ENCODE data around the gene ASTN2. TPM values are rescaled to one million over a fixed set of nuclear protein-coding genes. Genes with fewer than 3 reads are reported as not detected.

Gene ASTN2
- total and polyA plus RNA-seq, 10 donors = 0.87 to 6.1 (median 3.7) TPM

- no peaks in the 10 kb centered on the region for H3K36me3 ChIP-seq
- no peaks in the 10 kb centered on the region for H3K4me1 ChIP-seq
- TF ChIP-seq CTCF (IDR thresholded peaks at IDR 0.05 in 8 of 11, conservative IDR thresholded peaks at IDR 0.05 in 3 of 11) (no peak), POLR2AphosphoS5 (IDR thresholded peaks at IDR 0.05) (no peak), POLR2A (IDR thresholded peaks at IDR 0.05) (no peak)
- 73 to 95% (median 83%) methylated on average over 3 of the region's 3 CpGs for WGBS, 5 donors
- intact Hi-C loops (cut with DNase I; ENCODE audit: low total_unique reads) = no loop called here
- DNase-seq = no peak
- H3K27me3 ChIP-seq (replicated peaks in 1 of 7) = no peaks in the 10 kb centered on the region
- no peak overlapping the region for H3K27ac ChIP-seq
- no peak overlapping the region for H3K4me3 ChIP-seq
- H3K9me3 ChIP-seq = no peaks in the 10 kb centered on the region
Measured at GRCh38 chr9:116939614-116940013, 475.2 kb downstream of the ASTN2 start.

- no peak for DNase-seq
- Histone ChIP-seq H3K36me3 (no peaks in the 10 kb centered on the region), H3K4me3 (no peak overlapping the region), H3K9me3 (no peaks in the 10 kb centered on the region), H3K4me1 (no peaks in the 10 kb centered on the region), H3K27ac (no peak overlapping the region), H3K27me3 (replicated peaks in 1 of 7) (no peaks in the 10 kb centered on the region)
- 64 to 77% (median 76%) methylated on average over 1 of the region's 1 CpG for WGBS, 5 donors
- intact Hi-C loops (cut with DNase I; ENCODE audit: low total_unique reads) = no loop called here
- no peak for TF ChIP-seq POLR2A (IDR thresholded peaks at IDR 0.05)
Measured at GRCh38 chr9:116939161-116939560, 475.7 kb downstream of the ASTN2 start.

GRCh38 chr9:116937361-116937760 is 477.5 kb downstream of the ASTN2 start:
- intact Hi-C loops (cut with DNase I; ENCODE audit: low total_unique reads) = no loop called here
- Histone ChIP-seq H3K4me1 (no peaks in the 10 kb centered on the region), H3K9me3 (no peaks in the 10 kb centered on the region), H3K4me3 (no peak overlapping the region), H3K27ac (no peak overlapping the region), H3K27me3 (replicated peaks in 1 of 7) (no peaks in the 10 kb centered on the region), H3K36me3 (no peaks in the 10 kb centered on the region)
- TF ChIP-seq CTCF (IDR thresholded peaks at IDR 0.05 in 8 of 11, conservative IDR thresholded peaks at IDR 0.05 in 3 of 11) (no peak), POLR2AphosphoS5 (IDR thresholded peaks at IDR 0.05) (no peak), POLR2A (IDR thresholded peaks at IDR 0.05) (no peak)
- DNase-seq = no peak

GRCh38 chr9:116935149-116935897 is 479.5 kb downstream of the ASTN2 start:
- H3K4me1 ChIP-seq = no peaks in the 10 kb centered on the region
- peaks cover 0 to 3% (median 0%) of the 10 kb centered on the region in 7 donors for H3K27me3 ChIP-seq (replicated peaks in 1 of 7)
- H3K9me3 ChIP-seq = no peaks in the 10 kb centered on the region
- no peak for TF ChIP-seq POLR2AphosphoS5 (IDR thresholded peaks at IDR 0.05)
- no peak for TF ChIP-seq POLR2A (IDR thresholded peaks at IDR 0.05)
- no peak for TF ChIP-seq CTCF (IDR thresholded peaks at IDR 0.05 in 8 of 11, conservative IDR thresholded peaks at IDR 0.05 in 3 of 11)
- H3K27ac ChIP-seq = no peak overlapping the region
- whole genome bisulfite sequencing, 5 donors = 61 to 70% (median 62%) methylated on average over 5 of the region's 5 CpGs
- H3K36me3 ChIP-seq = no peaks in the 10 kb centered on the region
- intact Hi-C loops (cut with DNase I; ENCODE audit: low total_unique reads) = no loop called here
- no peak for DNase-seq
- H3K4me3 ChIP-seq = no peak overlapping the region

Measured in spleen (tissue), 11 donors.